Thyroid gland (tissue), 4 donors: ENCODE results near the gene HAND1.

ENCODE experiments used
- POLR2A ChIP-seq, 2 donors: fragments of 450-650 bp; IDR thresholded peaks; one replicate each; pipeline ENCODE4 v1.6.1; 2017; ENCODE audit warnings: antibody characterized with exemption in 2 of 2, mild to moderate bottlenecking in 2 of 2, moderate library complexity in 1 of 2
- TF ChIP-seq, protein P1 (sequence below), 6 experiments: fragments of 200-600 bp in 3 of 6; fragments of 450-650 bp in 3 of 6; sonication (generic) in 3 of 6; IDR thresholded peaks; one replicate each; pipeline ENCODE4 v1.5.1; 2016 to 2019; ENCODE audit warnings: antibody characterized with exemption in 6 of 6, mild to moderate bottlenecking in 2 of 6, inconsistent platforms in 1 of 6, moderate library complexity in 1 of 6

DNA sequence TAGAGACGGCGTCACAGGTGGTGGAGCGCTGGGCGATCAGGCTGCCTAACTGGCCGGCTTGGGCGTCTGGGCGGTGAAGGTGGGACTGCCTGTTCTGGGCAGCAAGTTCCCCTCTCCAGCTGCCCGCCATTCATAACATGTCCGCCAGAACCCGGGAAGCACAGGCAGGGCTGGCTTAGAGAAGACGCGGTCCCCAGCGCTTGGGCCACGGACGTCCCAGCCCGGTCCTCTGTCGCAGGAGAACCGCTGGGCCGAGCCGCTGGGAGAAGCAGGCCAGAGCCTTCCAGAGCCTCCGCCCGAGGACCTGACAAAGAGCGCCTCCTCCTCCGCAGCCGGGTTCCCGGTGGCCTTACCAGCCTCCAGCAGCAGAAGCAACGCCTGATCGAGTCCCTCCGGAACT, 15.2 kb upstream of the HAND1 start:
- TF ChIP-seq, protein P1, sequence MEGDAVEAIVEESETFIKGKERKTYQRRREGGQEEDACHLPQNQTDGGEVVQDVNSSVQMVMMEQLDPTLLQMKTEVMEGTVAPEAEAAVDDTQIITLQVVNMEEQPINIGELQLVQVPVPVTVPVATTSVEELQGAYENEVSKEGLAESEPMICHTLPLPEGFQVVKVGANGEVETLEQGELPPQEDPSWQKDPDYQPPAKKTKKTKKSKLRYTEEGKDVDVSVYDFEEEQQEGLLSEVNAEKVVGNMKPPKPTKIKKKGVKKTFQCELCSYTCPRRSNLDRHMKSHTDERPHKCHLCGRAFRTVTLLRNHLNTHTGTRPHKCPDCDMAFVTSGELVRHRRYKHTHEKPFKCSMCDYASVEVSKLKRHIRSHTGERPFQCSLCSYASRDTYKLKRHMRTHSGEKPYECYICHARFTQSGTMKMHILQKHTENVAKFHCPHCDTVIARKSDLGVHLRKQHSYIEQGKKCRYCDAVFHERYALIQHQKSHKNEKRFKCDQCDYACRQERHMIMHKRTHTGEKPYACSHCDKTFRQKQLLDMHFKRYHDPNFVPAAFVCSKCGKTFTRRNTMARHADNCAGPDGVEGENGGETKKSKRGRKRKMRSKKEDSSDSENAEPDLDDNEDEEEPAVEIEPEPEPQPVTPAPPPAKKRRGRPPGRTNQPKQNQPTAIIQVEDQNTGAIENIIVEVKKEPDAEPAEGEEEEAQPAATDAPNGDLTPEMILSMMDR (IDR thresholded peaks at IDR 0.05) = no peak
- no peak for TF ChIP-seq POLR2A (IDR thresholded peaks at IDR 0.05)
